GM23338 (cell line): ENCODE results near the gene GUCA2B. TPM values are rescaled to one million over a fixed set of nuclear protein-coding genes. Genes with fewer than 3 reads are reported as not detected.

ENCODE experiments used
- ATAC-seq: fragments of 200-7000 bp; cut with Tn5 transposase; 3 replicates; pipeline ENCODE4 v1.9.1; 2020
- DNase-seq: peaks from one replicate; pipeline ENCODE4 v3.0.0-alpha.2; 2015; ENCODE audit warnings: low spot score
- H2AFZ ChIP-seq: fragments of 200-600 bp; sonication (generic); 2 replicates; pipeline ENCODE4 v1.8.0; 2016; ENCODE audit warnings: antibody characterized with exemption, mild to moderate bottlenecking, moderate library complexity
- H3F3A ChIP-seq: fragments of 200-600 bp; sonication (generic); replicated peaks from 2 replicates; pipeline ENCODE4 v1.8.0; 2017; ENCODE audit warnings: antibody characterized with exemption, mixed run types, low read depth
- H3K27ac ChIP-seq: fragments of 200-600 bp; sonication (generic); 2 replicates; pipeline ENCODE4 v1.6.1; 2016; ENCODE audit warnings: low read depth
- H3K27me3 ChIP-seq: fragments of 200-600 bp; sonication (generic); 2 replicates; pipeline ENCODE4 v1.8.0; 2016; ENCODE audit warnings: mild to moderate bottlenecking, mixed run types, moderate library complexity; ENCODE audit not compliant: insufficient read depth
- H3K36me3 ChIP-seq: fragments of 200-600 bp; sonication (generic); 2 replicates; pipeline ENCODE4 v1.8.0; 2016; ENCODE audit warnings: mild to moderate bottlenecking; ENCODE audit not compliant: insufficient read depth
- H3K4me1 ChIP-seq: fragments of 200-600 bp; sonication (generic); 2 replicates; pipeline ENCODE4 v1.8.0; 2016; ENCODE audit warnings: mild to moderate bottlenecking, moderate library complexity; ENCODE audit not compliant: insufficient read depth
- H3K4me2 ChIP-seq: fragments of 200-600 bp; sonication (generic); 2 replicates; pipeline ENCODE4 v1.7.1; 2017; ENCODE audit warnings: mixed run types
- H3K4me3 ChIP-seq: fragments of 200-600 bp; sonication (generic); 2 replicates; pipeline ENCODE4 v1.6.1; 2016; ENCODE audit warnings: mixed run types
- H3K79me2 ChIP-seq: fragments of 200-600 bp; sonication (generic); replicated peaks from 2 replicates; pipeline ENCODE4 v1.8.0; 2017; ENCODE audit warnings: mild to moderate bottlenecking; ENCODE audit not compliant: insufficient read depth
- H3K9me2 ChIP-seq: fragments of 200-600 bp; sonication (generic); 2 replicates; pipeline ENCODE4 v1.8.0; 2017; ENCODE audit not compliant: insufficient read depth
- H4K20me1 ChIP-seq: fragments of 200-600 bp; sonication (generic); replicated peaks from 2 replicates; pipeline ENCODE4 v1.8.0; 2017; ENCODE audit warnings: mild to moderate bottlenecking; ENCODE audit not compliant: insufficient read depth
- H3K27ac Mint-ChIP-seq: 2 replicates; pipeline ENCODE4 v1.8.0; 2020; ENCODE audit warnings: inconsistent platforms, mild to moderate bottlenecking, moderate library complexity, mixed read lengths
- H3K27me3 Mint-ChIP-seq: 3 replicates; pipeline ENCODE4 v1.8.0; 2022; ENCODE audit warnings: low read depth, mild to moderate bottlenecking, moderate library complexity, mixed read lengths, inconsistent platforms; ENCODE audit not compliant: insufficient read depth, poor library complexity
- H3K36me3 Mint-ChIP-seq: 3 replicates; pipeline ENCODE4 v1.8.0; 2021; ENCODE audit warnings: low read depth, mild to moderate bottlenecking, inconsistent platforms, moderate library complexity, mixed read lengths
- H3K4me1 Mint-ChIP-seq: 3 replicates; pipeline ENCODE4 v1.8.0; 2020; ENCODE audit warnings: mild to moderate bottlenecking, inconsistent platforms, mixed read lengths
- H3K4me3 Mint-ChIP-seq: 3 replicates; pipeline ENCODE4 v1.8.0; 2021; ENCODE audit warnings: moderate library complexity, mild to moderate bottlenecking, inconsistent platforms, mixed read lengths
- H3K9me3 Mint-ChIP-seq: 3 replicates; pipeline ENCODE4 v1.8.0; 2020; ENCODE audit warnings: moderate library complexity, mild to moderate bottlenecking, inconsistent platforms, mixed read lengths
- CREB1 ChIP-seq: fragments of 250-450 bp; sonication (Bioruptor Pico); IDR thresholded peaks from 2 replicates; pipeline ENCODE4 v1.5.0; 2020; ENCODE audit warnings: low read depth, mild to moderate bottlenecking, moderate library complexity
- CTCF ChIP-seq, 2 experiments: fragments of 200-600 bp in 1 of 2; sonication (generic) in 1 of 2; conservative IDR thresholded peaks; 2 replicates each; pipeline versions ENCODE4 v1.5.1 to v1.6.1; 2016 to 2017; ENCODE audit warnings: antibody characterized with exemption in 2 of 2, low read depth in 2 of 2, mild to moderate bottlenecking in 2 of 2, moderate library complexity in 1 of 2
- EZH2 ChIP-seq: fragments of 200-600 bp; sonication (generic); IDR thresholded peaks from one replicate; pipeline ENCODE4 v1.8.0; 2017; ENCODE audit warnings: antibody characterized with exemption, mild to moderate bottlenecking, low read depth; ENCODE audit not compliant: unreplicated experiment
- EZH2phosphoT487 ChIP-seq: fragments of 200-600 bp; sonication (generic); IDR thresholded peaks from one replicate; pipeline ENCODE4 v1.8.1; 2018; ENCODE audit warnings: antibody characterized with exemption; ENCODE audit not compliant: unreplicated experiment
- JUNB ChIP-seq: IDR thresholded peaks from one replicate; pipeline ENCODE4 v1.6.1; 2016; ENCODE audit warnings: antibody characterized with exemption; ENCODE audit not compliant: unreplicated experiment
- NANOG ChIP-seq: IDR thresholded peaks from 2 replicates; pipeline ENCODE4 v1.6.1; 2016; ENCODE audit warnings: antibody characterized with exemption, borderline replicate concordance
- POLR2AphosphoS5 ChIP-seq: IDR thresholded peaks from 2 replicates; pipeline ENCODE4 v1.6.1; 2016; ENCODE audit warnings: antibody characterized with exemption, low read depth
- STAT1 ChIP-seq: IDR thresholded peaks from one replicate; pipeline ENCODE4 v1.6.1; 2016; ENCODE audit warnings: antibody characterized with exemption; ENCODE audit not compliant: unreplicated experiment
- ZNF331 ChIP-seq: fragments of 250-450 bp; sonication (Bioruptor Pico); IDR thresholded peaks from 2 replicates; pipeline ENCODE4 v1.5.0; 2020; ENCODE audit warnings: low read depth, mild to moderate bottlenecking, moderate library complexity
- polyA plus RNA-seq: library from polyadenylated mRNA; unstranded; fragments of >200 nt; fragmentation: Nextera tagmentation; extraction: Ambion mirVana; gene quantifications from 2 replicates; pipeline ENCODE4 v1.2.1, GENCODE V29; 2016
- total RNA-seq: library from RNA; depleted of rRNA; stranded (reverse); fragments of >200 nt; shearing (Covaris generic); gene quantifications from 2 replicates; pipeline ENCODE4 v1.2.3, GENCODE V29; 2014
- TF ChIP-seq, protein P1 (sequence below): fragments of 250-450 bp; sonication (Bioruptor Pico); IDR thresholded peaks from 2 replicates; pipeline ENCODE4 v1.5.0; 2020; ENCODE audit warnings: mild to moderate bottlenecking, moderate library complexity
- TF ChIP-seq, protein P2 (sequence below): IDR thresholded peaks from one replicate; pipeline ENCODE4 v1.6.1; 2018; ENCODE audit warnings: antibody characterized with exemption; ENCODE audit not compliant: unreplicated experiment

GUCA2B gene
- total and polyA plus RNA-seq, 2 experiments from 2014 or later, result not detected

DNA sequence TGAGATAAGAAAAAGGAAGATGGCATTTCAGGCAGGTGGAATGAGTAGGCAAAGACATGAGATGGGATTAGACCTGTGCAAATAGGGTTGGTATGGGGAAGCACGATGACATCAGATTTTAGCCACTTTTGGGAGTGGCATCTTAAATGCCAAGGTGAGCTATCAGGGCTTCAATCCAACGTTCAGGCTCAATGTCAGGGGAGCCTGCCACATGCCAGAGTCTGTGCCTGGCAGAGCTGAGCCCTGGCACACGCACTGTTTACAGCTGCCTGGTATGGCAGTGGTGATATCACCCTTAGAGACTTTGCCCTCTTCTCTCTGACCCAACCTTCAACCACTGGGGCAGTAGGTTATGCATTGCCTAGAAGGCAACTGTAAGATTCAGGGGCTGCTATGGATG is 1.1 kb upstream of the GUCA2B start (continued):
- TF ChIP-seq POLR2AphosphoS5 (no peak), ZNF331 (no peak), CTCF (conservative IDR thresholded peaks at IDR 0.05; ENCODE audit: low read depth in 2 of 2) (no peak)

- DNase-seq (no peak), ATAC-seq (no peak)
- Histone ChIP-seq H3K27me3 (no peaks in the 10 kb centered on the region), H3F3A (no peaks in the 10 kb centered on the region), H3K9me2 (0 out of 2 replicates have a peak, but pooled peaks cover 4% of the 10 kb centered on the region), H2AFZ (no peak overlapping the region; the same call in 1 of the 2 replicates), H3K4me2 (no peak overlapping the region), H4K20me1 (no peaks in the 10 kb centered on the region), H3K36me3 (no peaks in the 10 kb centered on the region), H3K4me3 (no peak overlapping the region), H3K4me1 (no peaks in the 10 kb centered on the region), H3K27ac (no peak overlapping the region), H3K79me2 (no peaks in the 10 kb centered on the region)
- no peaks in the 10 kb centered on the region for H3K9me3 Mint-ChIP-seq
- no peak overlapping the region for H3K27ac Mint-ChIP-seq
- no peaks in the 10 kb centered on the region for H3K36me3 Mint-ChIP-seq
- H3K4me3 Mint-ChIP-seq, result no peak overlapping the region
- no peaks in the 10 kb centered on the region for H3K4me1 Mint-ChIP-seq
- peaks cover 7% of the 10 kb centered on the region for H3K27me3 Mint-ChIP-seq
- TF ChIP-seq, protein P1, sequence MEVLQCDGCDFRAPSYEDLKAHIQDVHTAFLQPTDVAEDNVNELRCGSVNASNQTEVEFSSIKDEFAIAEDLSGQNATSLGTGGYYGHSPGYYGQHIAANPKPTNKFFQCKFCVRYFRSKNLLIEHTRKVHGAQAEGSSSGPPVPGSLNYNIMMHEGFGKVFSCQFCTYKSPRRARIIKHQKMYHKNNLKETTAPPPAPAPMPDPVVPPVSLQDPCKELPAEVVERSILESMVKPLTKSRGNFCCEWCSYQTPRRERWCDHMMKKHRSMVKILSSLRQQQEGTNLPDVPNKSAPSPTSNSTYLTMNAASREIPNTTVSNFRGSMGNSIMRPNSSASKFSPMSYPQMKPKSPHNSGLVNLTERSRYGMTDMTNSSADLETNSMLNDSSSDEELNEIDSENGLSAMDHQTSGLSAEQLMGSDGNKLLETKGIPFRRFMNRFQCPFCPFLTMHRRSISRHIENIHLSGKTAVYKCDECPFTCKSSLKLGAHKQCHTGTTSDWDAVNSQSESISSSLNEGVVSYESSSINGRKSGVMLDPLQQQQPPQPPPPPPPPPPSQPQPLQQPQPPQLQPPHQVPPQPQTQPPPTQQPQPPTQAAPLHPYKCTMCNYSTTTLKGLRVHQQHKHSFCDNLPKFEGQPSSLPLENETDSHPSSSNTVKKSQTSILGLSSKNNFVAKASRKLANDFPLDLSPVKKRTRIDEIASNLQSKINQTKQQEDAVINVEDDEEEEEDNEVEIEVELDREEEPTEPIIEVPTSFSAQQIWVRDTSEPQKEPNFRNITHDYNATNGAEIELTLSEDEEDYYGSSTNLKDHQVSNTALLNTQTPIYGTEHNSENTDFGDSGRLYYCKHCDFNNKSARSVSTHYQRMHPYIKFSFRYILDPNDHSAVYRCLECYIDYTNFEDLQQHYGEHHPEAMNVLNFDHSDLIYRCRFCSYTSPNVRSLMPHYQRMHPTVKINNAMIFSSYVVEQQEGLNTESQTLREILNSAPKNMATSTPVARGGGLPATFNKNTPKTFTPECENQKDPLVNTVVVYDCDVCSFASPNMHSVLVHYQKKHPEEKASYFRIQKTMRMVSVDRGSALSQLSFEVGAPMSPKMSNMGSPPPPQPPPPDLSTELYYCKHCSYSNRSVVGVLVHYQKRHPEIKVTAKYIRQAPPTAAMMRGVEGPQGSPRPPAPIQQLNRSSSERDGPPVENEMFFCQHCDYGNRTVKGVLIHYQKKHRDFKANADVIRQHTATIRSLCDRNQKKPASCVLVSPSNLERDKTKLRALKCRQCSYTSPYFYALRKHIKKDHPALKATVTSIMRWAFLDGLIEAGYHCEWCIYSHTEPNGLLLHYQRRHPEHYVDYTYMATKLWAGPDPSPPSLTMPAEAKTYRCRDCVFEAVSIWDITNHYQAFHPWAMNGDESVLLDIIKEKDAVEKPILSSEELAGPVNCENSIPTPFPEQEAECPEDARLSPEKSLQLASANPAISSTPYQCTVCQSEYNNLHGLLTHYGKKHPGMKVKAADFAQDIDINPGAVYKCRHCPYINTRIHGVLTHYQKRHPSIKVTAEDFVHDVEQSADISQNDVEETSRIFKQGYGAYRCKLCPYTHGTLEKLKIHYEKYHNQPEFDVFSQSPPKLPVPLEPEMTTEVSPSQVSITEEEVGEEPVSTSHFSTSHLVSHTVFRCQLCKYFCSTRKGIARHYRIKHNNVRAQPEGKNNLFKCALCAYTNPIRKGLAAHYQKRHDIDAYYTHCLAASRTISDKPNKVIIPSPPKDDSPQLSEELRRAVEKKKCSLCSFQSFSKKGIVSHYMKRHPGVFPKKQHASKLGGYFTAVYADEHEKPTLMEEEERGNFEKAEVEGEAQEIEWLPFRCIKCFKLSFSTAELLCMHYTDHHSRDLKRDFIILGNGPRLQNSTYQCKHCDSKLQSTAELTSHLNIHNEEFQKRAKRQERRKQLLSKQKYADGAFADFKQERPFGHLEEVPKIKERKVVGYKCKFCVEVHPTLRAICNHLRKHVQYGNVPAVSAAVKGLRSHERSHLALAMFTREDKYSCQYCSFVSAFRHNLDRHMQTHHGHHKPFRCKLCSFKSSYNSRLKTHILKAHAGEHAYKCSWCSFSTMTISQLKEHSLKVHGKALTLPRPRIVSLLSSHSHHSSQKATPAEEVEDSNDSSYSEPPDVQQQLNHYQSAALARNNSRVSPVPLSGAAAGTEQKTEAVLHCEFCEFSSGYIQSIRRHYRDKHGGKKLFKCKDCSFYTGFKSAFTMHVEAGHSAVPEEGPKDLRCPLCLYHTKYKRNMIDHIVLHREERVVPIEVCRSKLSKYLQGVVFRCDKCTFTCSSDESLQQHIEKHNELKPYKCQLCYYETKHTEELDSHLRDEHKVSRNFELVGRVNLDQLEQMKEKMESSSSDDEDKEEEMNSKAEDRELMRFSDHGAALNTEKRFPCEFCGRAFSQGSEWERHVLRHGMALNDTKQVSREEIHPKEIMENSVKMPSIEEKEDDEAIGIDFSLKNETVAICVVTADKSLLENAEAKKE, result no peak
- no peak for TF ChIP-seq CREB1 (CRISPR knock-in tag)
- TF ChIP-seq JUNB, result no peak
- TF ChIP-seq, protein P2, sequence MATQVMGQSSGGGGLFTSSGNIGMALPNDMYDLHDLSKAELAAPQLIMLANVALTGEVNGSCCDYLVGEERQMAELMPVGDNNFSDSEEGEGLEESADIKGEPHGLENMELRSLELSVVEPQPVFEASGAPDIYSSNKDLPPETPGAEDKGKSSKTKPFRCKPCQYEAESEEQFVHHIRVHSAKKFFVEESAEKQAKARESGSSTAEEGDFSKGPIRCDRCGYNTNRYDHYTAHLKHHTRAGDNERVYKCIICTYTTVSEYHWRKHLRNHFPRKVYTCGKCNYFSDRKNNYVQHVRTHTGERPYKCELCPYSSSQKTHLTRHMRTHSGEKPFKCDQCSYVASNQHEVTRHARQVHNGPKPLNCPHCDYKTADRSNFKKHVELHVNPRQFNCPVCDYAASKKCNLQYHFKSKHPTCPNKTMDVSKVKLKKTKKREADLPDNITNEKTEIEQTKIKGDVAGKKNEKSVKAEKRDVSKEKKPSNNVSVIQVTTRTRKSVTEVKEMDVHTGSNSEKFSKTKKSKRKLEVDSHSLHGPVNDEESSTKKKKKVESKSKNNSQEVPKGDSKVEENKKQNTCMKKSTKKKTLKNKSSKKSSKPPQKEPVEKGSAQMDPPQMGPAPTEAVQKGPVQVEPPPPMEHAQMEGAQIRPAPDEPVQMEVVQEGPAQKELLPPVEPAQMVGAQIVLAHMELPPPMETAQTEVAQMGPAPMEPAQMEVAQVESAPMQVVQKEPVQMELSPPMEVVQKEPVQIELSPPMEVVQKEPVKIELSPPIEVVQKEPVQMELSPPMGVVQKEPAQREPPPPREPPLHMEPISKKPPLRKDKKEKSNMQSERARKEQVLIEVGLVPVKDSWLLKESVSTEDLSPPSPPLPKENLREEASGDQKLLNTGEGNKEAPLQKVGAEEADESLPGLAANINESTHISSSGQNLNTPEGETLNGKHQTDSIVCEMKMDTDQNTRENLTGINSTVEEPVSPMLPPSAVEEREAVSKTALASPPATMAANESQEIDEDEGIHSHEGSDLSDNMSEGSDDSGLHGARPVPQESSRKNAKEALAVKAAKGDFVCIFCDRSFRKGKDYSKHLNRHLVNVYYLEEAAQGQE, result no peak
- TF ChIP-seq ZNF331, result no peak
- TF ChIP-seq EZH2phosphoT487, result no peak
- TF ChIP-seq STAT1, result no peak
- no peak for TF ChIP-seq CTCF (conservative IDR thresholded peaks at IDR 0.05; ENCODE audit: low read depth in 2 of 2)
- TF ChIP-seq EZH2, result no peak
- no peak for TF ChIP-seq NANOG
- no peak for TF ChIP-seq POLR2AphosphoS5
Observed at GRCh38 chr1:42153624-42154023, 414 bp downstream of the GUCA2B start.
